ENCODE data around the gene TCP11L1. TPM values are rescaled to one million over a fixed set of nuclear protein-coding genes. Genes with fewer than 3 reads are reported as not detected.

Gene TCP11L1
- total and polyA plus RNA-seq, 9 of the 15 experiments (the other 6 are each of a cell fraction or from before 2014, with no cell fraction given), result 1.6 to 15.3 (median 5.4) TPM

GRCh38 chr11:33039274-33040032, at the start of gene TCP11L1 (continued):
- TF ChIP-seq CREB3L1 (IDR thresholded peaks at IDR 0.05; ENCODE audit: borderline replicate concordance, low read depth) (peak; percentile 63; the same call in 1 of the 2 replicates), NR2C2 (CRISPR knock-in tag; IDR thresholded peaks at IDR 0.05) (0 out of 2 replicates have a peak, but pooled peaks have one; percentile 15), NR2C2 (tag; IDR thresholded peaks at IDR 0.05) (peak; percentile 83), TAF15 (IDR thresholded peaks at IDR 0.05; ENCODE audit: low read depth, low read length) (no peak), PRMT5 (CRISPR knock-in tag; IDR thresholded peaks at IDR 0.05) (no peak), JUND (IDR thresholded peaks at IDR 0.05; ENCODE audit: borderline replicate concordance, low read depth, low read length) (no peak), JUND (tag; IDR thresholded peaks at IDR 0.05; ENCODE audit: borderline replicate concordance, low read depth, low read length) (no peak), DEAF1 (CRISPR knock-in tag; IDR thresholded peaks at IDR 0.05) (no peak), PATZ1 (CRISPR knock-in tag; IDR thresholded peaks at IDR 0.05; ENCODE audit: borderline replicate concordance) (no peak), SMAD4 (CRISPR knock-in tag; conservative IDR thresholded peaks at IDR 0.05) (peak; percentile 57), TOE1 (IDR thresholded peaks at IDR 0.05; ENCODE audit: borderline replicate concordance) (no peak), TOE1 (CRISPR knock-in tag; IDR thresholded peaks at IDR 0.05; ENCODE audit: borderline replicate concordance, low read depth) (no peak), SIN3B (IDR thresholded peaks at IDR 0.05; ENCODE audit: low read depth) (peak; percentile 56; the same call in 1 of the 2 replicates), ZNF134 (CRISPR knock-in tag; conservative IDR thresholded peaks at IDR 0.05) (no peak), TCFL5 (CRISPR knock-in tag; conservative IDR thresholded peaks at IDR 0.05) (no peak), ZNF354B (CRISPR knock-in tag; IDR thresholded peaks at IDR 0.05) (no peak), ZNF263 (CRISPR knock-in tag; IDR thresholded peaks at IDR 0.05; ENCODE audit: borderline replicate concordance) (peak; percentile 90), RBBP5 (IDR thresholded peaks at IDR 0.05; ENCODE audit: borderline replicate concordance, insufficient read depth, low read length, poor library complexity, severe bottlenecking) (peak; percentile 82), ZNF431 (CRISPR knock-in tag; IDR thresholded peaks at IDR 0.05) (peak; percentile 30; the same call in 1 of the 2 replicates), CREB3 (tag; conservative IDR thresholded peaks at IDR 0.05; ENCODE audit: low read depth) (0 out of 2 replicates have a peak, but pooled peaks have one; percentile 29)
